CD4-positive, CD25-positive, alpha-beta regulatory T cell (primary cell): Measurements from ENCODE around the gene TIMM23. TPM values are rescaled to one million over a fixed set of nuclear protein-coding genes. Genes with fewer than 3 reads are reported as not detected.
A peak's percentile ranks its signal among the peaks of the same experiment; 100 is the strongest.

Experiments
- ATAC-seq, 2 donors: fragments of 150-1000 bp; cut with Tn5 transposase; one replicate each; pipeline ENCODE4 v1.10.0; 2021; ENCODE audit warnings: low read depth in 2 of 2, moderate number of reproducible peaks in 2 of 2, moderate library complexity in 1 of 2
- DNase-seq, 3 donors: peaks; one replicate each; pipeline versions ENCODE4 v3.0.0 to v3.0.0-alpha.2; 2012 to 2022; ENCODE audit warnings: mixed read lengths in 1 of 3
- H3K27ac ChIP-seq: one replicate; pipeline ENCODE4 v1.7.0; 2013; ENCODE audit warnings: mild to moderate bottlenecking, low read length; ENCODE audit not compliant: insufficient read depth, poor library complexity, severe bottlenecking
- H3K27me3 ChIP-seq: one replicate; pipeline ENCODE4 v1.7.0; 2013; ENCODE audit warnings: low read length; ENCODE audit not compliant: control insufficient read depth, insufficient read depth
- H3K36me3 ChIP-seq: one replicate; pipeline ENCODE4 v1.7.0; 2013; ENCODE audit warnings: mild to moderate bottlenecking, low read length, moderate library complexity; ENCODE audit not compliant: control insufficient read depth, insufficient read depth
- H3K4me1 ChIP-seq: 2 replicates; pipeline ENCODE4 v1.7.0; 2013; ENCODE audit warnings: mild to moderate bottlenecking, low read length; ENCODE audit not compliant: insufficient read depth, control insufficient read depth, poor library complexity, severe bottlenecking
- H3K4me3 ChIP-seq: one replicate; pipeline ENCODE4 v1.7.0; 2013; ENCODE audit warnings: low read depth, mild to moderate bottlenecking, low read length, moderate library complexity
- H3K9me3 ChIP-seq, 2 experiments: 1 replicate in 1 of 2; 2 replicates in 1 of 2; pipeline ENCODE4 v1.7.0; 2013; ENCODE audit warnings: low read length in 2 of 2, mild to moderate bottlenecking in 1 of 2, moderate library complexity in 1 of 2; ENCODE audit not compliant: control insufficient read depth in 2 of 2
- H3K27ac Mint-ChIP-seq, 3 donors: one replicate each; pipeline ENCODE4 v1.8.0; 2020 to 2022; ENCODE audit warnings: mild to moderate bottlenecking in 3 of 3, mixed read lengths in 3 of 3, moderate library complexity in 2 of 3
- H3K27me3 Mint-ChIP-seq: one replicate; pipeline ENCODE4 v1.8.0; 2022; ENCODE audit warnings: mild to moderate bottlenecking, mixed read lengths
- H3K36me3 Mint-ChIP-seq: one replicate; pipeline ENCODE4 v1.8.0; 2020; ENCODE audit warnings: mixed read lengths
- H3K4me1 Mint-ChIP-seq, 4 donors: one replicate each; pipeline ENCODE4 v1.8.0; 2020 to 2022; ENCODE audit warnings: mixed read lengths in 4 of 4, mild to moderate bottlenecking in 1 of 4
- H3K4me3 Mint-ChIP-seq, 4 donors: one replicate each; pipeline ENCODE4 v1.8.0; 2020 to 2022; ENCODE audit warnings: mild to moderate bottlenecking in 4 of 4, mixed read lengths in 4 of 4, moderate library complexity in 3 of 4
- H3K9me3 Mint-ChIP-seq, 7 donors: one replicate each; pipeline ENCODE4 v1.8.0; 2020 to 2022; ENCODE audit warnings: mixed read lengths in 7 of 7, mild to moderate bottlenecking in 3 of 7, moderate library complexity in 2 of 7
- polyA plus RNA-seq, 4 donors: library from polyadenylated mRNA; unstranded; fragments of 300-500 nt; fragmentation: Illumina TruSeq; gene quantifications; one replicate each; pipeline ENCODE4 v1.2.3, GENCODE V29; 2021
- total RNA-seq: library from RNA; stranded (reverse); gene quantifications from one replicate; pipeline ENCODE4 v1.2.3, GENCODE V29; 2022

The TIMM23 gene
- total and polyA plus RNA-seq, 5 donors from 2014 or later: 32.1 to 90.1 (median 74.4) TPM

GRCh38 chr10:46050941-46051623 lies 78.8 kb downstream of the TIMM23 start:
- no peaks in the 10 kb centered on the region for H3K36me3 Mint-ChIP-seq
- H3K27ac ChIP-seq: no peak overlapping the region
- no peaks in the 10 kb centered on the region for H3K27me3 ChIP-seq
- no peaks in the 10 kb centered on the region for H3K36me3 ChIP-seq
- H3K27me3 Mint-ChIP-seq: peaks cover 4% of the 10 kb centered on the region
- no peak overlapping the region for H3K4me3 ChIP-seq
- peak overlapping the region in 2 of 3 donors; percentile 12 to 21 for H3K27ac Mint-ChIP-seq
- H3K4me1 ChIP-seq: no peaks in the 10 kb centered on the region
- H3K9me3 ChIP-seq: no peaks in the 10 kb centered on the region
- H3K4me3 Mint-ChIP-seq: no peak overlapping the region
- peaks cover 0 to 5% (median 0%) of the 10 kb centered on the region in 4 donors for H3K4me1 Mint-ChIP-seq
- ATAC-seq (no peak), DNase-seq (no peak)
- peaks cover 0 to 2% (median 0%) of the 10 kb centered on the region in 7 donors for H3K9me3 Mint-ChIP-seq

DNA sequence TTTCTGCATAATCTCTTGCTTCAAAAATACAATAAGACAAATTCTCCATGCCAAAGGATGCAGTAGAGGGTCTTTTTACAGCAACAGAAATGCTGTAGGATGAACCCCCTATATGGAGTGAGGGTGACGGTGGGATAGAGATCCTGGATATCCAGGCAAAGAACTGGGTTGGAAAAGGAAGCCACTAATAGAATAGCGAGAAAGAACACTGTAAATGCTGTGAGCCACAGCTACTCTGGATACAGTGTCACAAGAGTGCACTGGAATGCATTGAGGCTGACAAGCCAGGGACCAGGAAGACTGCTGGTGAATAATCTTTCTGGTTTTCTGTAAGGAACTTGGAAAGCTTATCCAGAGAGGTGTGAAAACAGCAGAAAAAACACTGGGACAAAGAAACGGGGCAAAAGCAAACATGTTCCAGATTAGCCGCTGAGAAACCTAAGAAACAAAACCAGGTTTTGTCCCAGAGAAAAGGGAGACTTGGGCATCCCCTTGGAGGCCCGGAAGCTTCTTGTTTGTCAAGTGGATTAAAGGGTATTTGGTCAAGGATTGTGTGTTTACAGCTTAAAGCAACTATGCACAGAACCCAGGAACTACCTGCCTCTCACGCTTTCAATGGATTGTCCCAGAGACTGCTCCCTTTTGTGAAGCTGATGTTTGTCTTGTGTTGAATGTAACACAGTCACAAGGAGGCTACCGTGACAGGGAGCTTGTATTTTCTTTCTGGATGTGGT lies 79.9 kb downstream of the TIMM23 start:
- H3K4me1 ChIP-seq: no peaks in the 10 kb centered on the region
- Mint-ChIP-seq H3K36me3 (no peaks in the 10 kb centered on the region), H3K9me3 (peaks cover 0 to 6% (median 0%) of the 10 kb centered on the region in 7 donors), H3K4me3 (no peak overlapping the region), H3K27me3 (peaks cover 4% of the 10 kb centered on the region), H3K4me1 (peaks cover 0 to 5% (median 0%) of the 10 kb centered on the region in 4 donors), H3K27ac (peak overlapping the region in 1 of 3 donors; percentile 12)
- no peak overlapping the region for H3K27ac ChIP-seq
- peaks cover under 1 to 5% of the 10 kb centered on the region in 2 experiments for H3K9me3 ChIP-seq
- ATAC-seq (no peak), DNase-seq (no peak)
- H3K36me3 ChIP-seq: no peaks in the 10 kb centered on the region
- no peak overlapping the region for H3K4me3 ChIP-seq
- H3K27me3 ChIP-seq: no peaks in the 10 kb centered on the region

DNA sequence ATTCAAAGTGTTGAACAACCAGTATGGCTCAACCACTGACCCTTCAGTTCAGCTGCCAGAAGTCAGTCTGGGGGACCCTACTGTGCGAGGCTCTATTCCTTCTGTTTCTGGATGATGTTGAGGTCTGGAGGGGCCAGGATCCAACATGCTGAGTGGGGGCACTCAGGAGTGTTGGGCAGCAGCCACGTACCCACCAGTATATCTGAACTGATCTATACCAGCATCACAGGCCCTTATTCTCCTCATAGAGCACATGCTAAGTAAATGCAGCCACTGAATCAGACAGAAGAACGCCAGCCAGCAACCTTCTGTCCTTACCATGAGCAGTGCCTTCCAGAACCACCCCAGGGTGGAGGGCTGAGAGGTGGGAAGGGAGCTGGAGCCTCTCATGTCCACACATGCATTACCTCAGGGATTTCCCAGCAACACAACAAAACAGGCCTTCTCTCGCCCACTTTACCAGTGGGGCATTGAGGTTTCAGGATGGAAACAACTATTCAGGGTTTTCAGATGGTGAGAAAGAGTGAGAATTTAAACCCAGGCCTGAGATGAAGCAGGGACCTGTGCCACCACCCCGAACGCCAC lies 80.6 kb downstream of the TIMM23 start:
- Mint-ChIP-seq H3K4me1 (peaks cover 0 to 5% (median 0%) of the 10 kb centered on the region in 4 donors), H3K9me3 (peaks cover 0 to 11% (median 0%) of the 10 kb centered on the region in 7 donors), H3K36me3 (no peaks in the 10 kb centered on the region), H3K27me3 (peaks cover 8% of the 10 kb centered on the region), H3K4me3 (no peak overlapping the region), H3K27ac (peak overlapping the region in 1 of 3 donors; percentile 12)
- DNase-seq (no peak), ATAC-seq (no peak)
- no peaks in the 10 kb centered on the region for H3K4me1 ChIP-seq
- no peak overlapping the region for H3K27ac ChIP-seq
- H3K9me3 ChIP-seq: peaks cover 3 to 9% of the 10 kb centered on the region in 2 experiments
- H3K36me3 ChIP-seq: no peaks in the 10 kb centered on the region
- no peak overlapping the region for H3K4me3 ChIP-seq
- H3K27me3 ChIP-seq: no peaks in the 10 kb centered on the region

Other genes with a start within 250 kb of the TIMM23 start
- gene WASHC2C, start 245.2 kb upstream of the TIMM23 start, total RNA-seq: 68.1 TPM
- gene WASHC2C, start 245.2 kb upstream of the TIMM23 start, polyA plus RNA-seq: 10 to 100 TPM in 3 of 4 donors, 1 to 10 TPM in 1; 9.4 to 14.3 (median 12.7) TPM
- 24.8 TPM for gene AGAP4, start 125.0 kb upstream of the TIMM23 start, total RNA-seq
- 1 to 10 TPM in 2 of 4 donors, under 1 TPM in 1, not detected in 1; 0.88 to 1.6 (median 1.1) TPM for gene AGAP4, start 125.0 kb upstream of the TIMM23 start, polyA plus RNA-seq
- 69.1 TPM for gene NCOA4, start 58.1 kb downstream of the TIMM23 start, total RNA-seq
- gene NCOA4, start 58.1 kb downstream of the TIMM23 start, polyA plus RNA-seq: 100 to 1,000 TPM; 163 to 202 (median 181) TPM
- gene MSMB, start 73.8 kb downstream of the TIMM23 start, total RNA-seq: not detected
- gene MSMB, start 73.8 kb downstream of the TIMM23 start, polyA plus RNA-seq: not detected